ENCODE results near the gene SMG9. TPM values are rescaled to one million over a fixed set of nuclear protein-coding genes. Genes with fewer than 3 reads are reported as not detected.

SMG9 gene
- total RNA-seq, 4 donors from 2014 or later: 8.9 to 25.9 (median 17.9) TPM

DNA sequence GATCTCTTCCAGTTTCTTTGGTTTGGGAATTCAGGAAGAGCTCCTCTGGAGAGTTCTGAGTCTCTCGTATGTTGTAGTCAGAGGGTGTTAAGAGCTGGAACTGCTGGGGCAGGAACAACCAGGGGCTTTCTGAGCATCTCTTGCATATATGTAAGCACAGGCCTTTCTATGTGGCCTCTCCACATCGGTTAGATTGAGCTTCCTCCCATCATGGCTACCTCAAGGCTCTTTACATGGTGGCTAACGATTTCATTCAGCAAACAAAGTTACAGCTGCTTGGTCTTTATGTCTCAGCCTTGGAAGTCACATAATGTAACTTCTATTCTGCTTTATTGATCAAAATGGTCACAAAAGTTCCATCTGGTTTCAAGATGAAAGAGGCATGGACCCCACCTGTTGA lies 64.3 kb downstream of the SMG9 start:
- Histone ChIP-seq H3K4me1 (no peaks in the 10 kb centered on the region), H3K27ac (no peak overlapping the region), H3K4me3 (no peak overlapping the region), H3K9me3 (peaks cover 0 to 32% (median 0%) of the 10 kb centered on the region in 3 donors), H3K36me3 (no peaks in the 10 kb centered on the region), H3K27me3 (peaks cover 6% of the 10 kb centered on the region)
- no peak for ATAC-seq
- 48 to 59% methylated on average over 2 to 3 of the region's 3 CpGs for WGBS, 2 donors (ENCODE audit: low coverage in 1 of 2)
- TF ChIP-seq POLR2A (IDR thresholded peaks at IDR 0.05) (no peak), EP300 (IDR thresholded peaks at IDR 0.05) (no peak), POLR2AphosphoS5 (IDR thresholded peaks at IDR 0.05) (no peak)
- TF ChIP-seq, protein P1, sequence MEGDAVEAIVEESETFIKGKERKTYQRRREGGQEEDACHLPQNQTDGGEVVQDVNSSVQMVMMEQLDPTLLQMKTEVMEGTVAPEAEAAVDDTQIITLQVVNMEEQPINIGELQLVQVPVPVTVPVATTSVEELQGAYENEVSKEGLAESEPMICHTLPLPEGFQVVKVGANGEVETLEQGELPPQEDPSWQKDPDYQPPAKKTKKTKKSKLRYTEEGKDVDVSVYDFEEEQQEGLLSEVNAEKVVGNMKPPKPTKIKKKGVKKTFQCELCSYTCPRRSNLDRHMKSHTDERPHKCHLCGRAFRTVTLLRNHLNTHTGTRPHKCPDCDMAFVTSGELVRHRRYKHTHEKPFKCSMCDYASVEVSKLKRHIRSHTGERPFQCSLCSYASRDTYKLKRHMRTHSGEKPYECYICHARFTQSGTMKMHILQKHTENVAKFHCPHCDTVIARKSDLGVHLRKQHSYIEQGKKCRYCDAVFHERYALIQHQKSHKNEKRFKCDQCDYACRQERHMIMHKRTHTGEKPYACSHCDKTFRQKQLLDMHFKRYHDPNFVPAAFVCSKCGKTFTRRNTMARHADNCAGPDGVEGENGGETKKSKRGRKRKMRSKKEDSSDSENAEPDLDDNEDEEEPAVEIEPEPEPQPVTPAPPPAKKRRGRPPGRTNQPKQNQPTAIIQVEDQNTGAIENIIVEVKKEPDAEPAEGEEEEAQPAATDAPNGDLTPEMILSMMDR (IDR thresholded peaks at IDR 0.05): no peak

DNA sequence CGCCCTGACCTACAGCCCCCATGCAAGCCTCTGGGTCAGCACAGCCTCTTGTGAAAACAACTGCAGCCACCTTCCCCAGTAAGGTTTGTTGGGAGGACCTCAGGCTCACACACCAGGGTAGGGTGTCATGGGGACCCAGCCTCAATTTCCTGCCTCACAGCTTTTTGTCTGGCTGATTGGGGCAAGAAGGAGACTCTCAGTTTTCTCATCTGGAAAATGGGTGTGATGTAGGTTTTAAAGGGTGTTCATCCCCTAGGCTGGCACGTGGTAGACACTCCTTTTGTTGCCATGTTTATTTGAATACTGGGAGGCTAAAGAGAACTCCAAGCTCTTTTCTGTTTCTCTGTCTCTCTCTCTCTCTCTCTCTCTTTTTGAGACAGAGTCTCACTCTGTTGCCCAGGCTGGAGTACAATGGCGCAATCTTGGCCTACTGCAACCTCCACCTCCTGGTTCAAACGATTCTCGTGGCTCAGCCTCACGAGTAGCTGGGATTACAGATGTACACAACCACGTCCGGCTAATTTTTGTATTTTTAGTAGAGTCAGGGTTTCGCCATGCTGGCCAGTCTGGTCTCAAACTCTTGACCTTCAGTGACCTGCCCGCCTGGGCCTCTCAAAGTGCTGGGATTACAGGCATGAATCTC lies 66.6 kb downstream of the SMG9 start:
- TF ChIP-seq, protein P1 (IDR thresholded peaks at IDR 0.05): no peak
- no peak for TF ChIP-seq EP300 (IDR thresholded peaks at IDR 0.05)
- TF ChIP-seq POLR2AphosphoS5 (IDR thresholded peaks at IDR 0.05): no peak
- no peak for TF ChIP-seq POLR2A (IDR thresholded peaks at IDR 0.05)

DNA sequence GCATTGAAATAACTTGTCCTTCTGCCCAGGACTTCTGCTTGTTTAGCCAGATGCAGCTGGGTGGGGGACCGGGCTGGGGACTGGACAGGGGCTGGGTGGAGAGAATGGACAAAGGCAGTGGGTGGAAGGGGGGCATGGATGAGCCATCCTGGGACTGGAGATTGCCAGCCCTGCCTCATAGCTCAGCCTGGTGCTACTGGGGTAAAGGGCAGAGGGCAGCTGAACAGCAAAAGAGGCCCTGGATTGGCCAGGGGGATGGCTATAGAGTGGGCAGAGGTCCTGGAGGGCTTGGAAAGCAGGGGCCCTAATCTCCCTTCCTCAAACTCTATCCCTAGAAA lies 67.1 kb downstream of the SMG9 start:
- no peaks in the 10 kb centered on the region for H3K36me3 ChIP-seq
- TF ChIP-seq EP300 (IDR thresholded peaks at IDR 0.05): no peak
- no peak for TF ChIP-seq POLR2A (IDR thresholded peaks at IDR 0.05)
- TF ChIP-seq POLR2AphosphoS5 (IDR thresholded peaks at IDR 0.05): no peak
- TF ChIP-seq, protein P1 (IDR thresholded peaks at IDR 0.05): no peak
- no peaks in the 10 kb centered on the region for H3K4me1 ChIP-seq
- ATAC-seq: no peak
- peaks cover 0 to 32% (median 0%) of the 10 kb centered on the region in 3 donors for H3K9me3 ChIP-seq
- H3K27ac ChIP-seq: no peak overlapping the region
- H3K4me3 ChIP-seq: no peak overlapping the region
- no peaks in the 10 kb centered on the region for H3K27me3 ChIP-seq
- WGBS, 2 donors (ENCODE audit: low coverage in 1 of 2): no CpG with 5 or more reads among the region's 1 CpG

More for the DNA sequence above, 66.6 kb downstream of the SMG9 start:
- WGBS, 2 donors (ENCODE audit: low coverage in 1 of 2): 80% methylated on average over 9 of the region's 10 CpGs; no CpG with 5 or more reads in 1 of the 2 donors
- no peaks in the 10 kb centered on the region for H3K4me1 ChIP-seq
- no peaks in the 10 kb centered on the region for H3K36me3 ChIP-seq
- H3K9me3 ChIP-seq: peaks cover 0 to 32% (median 0%) of the 10 kb centered on the region in 3 donors
- no peak for ATAC-seq
- no peak overlapping the region for H3K4me3 ChIP-seq
- H3K27ac ChIP-seq: no peak overlapping the region
- H3K27me3 ChIP-seq: no peaks in the 10 kb centered on the region

DNA sequence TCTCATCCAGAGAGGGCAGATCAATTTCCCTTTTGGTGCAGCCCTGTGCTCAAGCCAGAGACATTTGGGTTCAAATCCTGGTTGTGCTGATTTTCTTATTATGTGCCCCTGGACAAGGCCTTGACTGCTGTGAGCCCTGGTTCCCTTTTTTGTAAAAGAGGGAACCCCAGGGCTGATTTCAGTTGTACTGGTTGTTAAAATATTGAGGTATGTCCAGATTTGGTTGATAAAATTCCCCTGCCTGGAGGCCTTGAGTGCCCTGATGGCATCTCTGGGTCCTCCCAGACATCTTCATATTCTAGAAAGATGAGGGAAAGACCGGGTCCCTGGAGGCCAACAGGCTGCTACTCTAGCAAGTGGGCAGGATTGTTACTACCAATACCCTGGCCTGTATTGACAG lies 70.4 kb downstream of the SMG9 start:
- Histone ChIP-seq H3K27me3 (no peaks in the 10 kb centered on the region), H3K4me3 (no peak overlapping the region), H3K36me3 (no peaks in the 10 kb centered on the region), H3K4me1 (no peaks in the 10 kb centered on the region), H3K9me3 (no peaks in the 10 kb centered on the region), H3K27ac (no peak overlapping the region)
- no peak for ATAC-seq
- WGBS, 2 donors (ENCODE audit: low coverage in 1 of 2): no CpG with 5 or more reads among the region's 1 CpG
- TF ChIP-seq POLR2AphosphoS5 (IDR thresholded peaks at IDR 0.05): no peak
- TF ChIP-seq, protein P1 (IDR thresholded peaks at IDR 0.05): no peak
- TF ChIP-seq POLR2A (IDR thresholded peaks at IDR 0.05): no peak
- no peak for TF ChIP-seq EP300 (IDR thresholded peaks at IDR 0.05)

DNA sequence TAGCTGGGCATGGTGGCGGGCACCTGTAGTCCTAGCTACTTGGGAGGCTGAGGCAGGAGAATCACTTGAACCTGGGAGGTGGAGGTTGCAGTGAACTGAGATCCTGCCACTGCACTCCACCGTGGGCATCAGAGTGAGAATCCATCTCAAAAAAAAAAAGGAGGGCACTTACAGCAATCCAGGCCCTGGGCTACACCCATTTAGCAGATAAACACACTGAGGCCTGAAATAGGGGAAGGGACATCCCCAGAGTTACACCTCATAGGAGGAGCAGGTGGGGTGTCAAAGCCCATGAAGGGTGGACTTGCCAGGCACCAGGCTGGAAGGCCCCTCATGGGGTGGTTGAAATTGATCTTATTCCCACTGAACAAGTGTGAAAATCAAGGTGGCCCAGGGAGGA lies 70.9 kb downstream of the SMG9 start:
- Histone ChIP-seq H3K27ac (no peak overlapping the region), H3K9me3 (no peaks in the 10 kb centered on the region), H3K36me3 (no peaks in the 10 kb centered on the region), H3K27me3 (no peaks in the 10 kb centered on the region), H3K4me1 (peaks cover 0 to under 1% (median 0%) of the 10 kb centered on the region in 3 donors), H3K4me3 (no peak overlapping the region)
- TF ChIP-seq, protein P1 (IDR thresholded peaks at IDR 0.05): no peak
- TF ChIP-seq POLR2A (IDR thresholded peaks at IDR 0.05) (no peak), EP300 (IDR thresholded peaks at IDR 0.05) (no peak), POLR2AphosphoS5 (IDR thresholded peaks at IDR 0.05) (no peak)
- 100% methylated on average over 1 of the region's 2 CpGs; no CpG with 5 or more reads in 1 of the 2 donors for WGBS, 2 donors (ENCODE audit: low coverage in 1 of 2)
- no peak for ATAC-seq
